22Rv1 (cell line): Measurements from ENCODE around the gene VEPH1.

Experiments
- CTCF ChIP-seq: fragments of 450-650 bp; IDR thresholded peaks from 2 replicates; pipeline ENCODE4 v1.5.1; 2017; ENCODE audit warnings: mild to moderate bottlenecking
- ZFX ChIP-seq: fragments of 450-650 bp; IDR thresholded peaks from 2 replicates; pipeline ENCODE4 v1.6.1; 2017; ENCODE audit warnings: antibody characterized with exemption, borderline replicate concordance

GRCh38 chr3:157276801-157277200 lies 226.4 kb downstream of the VEPH1 start:
- TF ChIP-seq CTCF, result no peak
- no peak for TF ChIP-seq ZFX
